GM10266 (cell line): ENCODE data around the gene SMOC1.

Experiments used
- DNase-seq: peaks from one replicate; pipeline ENCODE4 v3.0.0; 2012; ENCODE audit errors: extremely low spot score
- TF ChIP-seq, protein P1 (sequence below): IDR thresholded peaks from 2 replicates; pipeline ENCODE4 v1.5.1; 2012; ENCODE audit warnings: mild to moderate bottlenecking, low read depth; ENCODE audit not compliant: control insufficient read depth, insufficient read depth; ENCODE audit errors: missing control alignments

Gene SMOC1

DNA sequence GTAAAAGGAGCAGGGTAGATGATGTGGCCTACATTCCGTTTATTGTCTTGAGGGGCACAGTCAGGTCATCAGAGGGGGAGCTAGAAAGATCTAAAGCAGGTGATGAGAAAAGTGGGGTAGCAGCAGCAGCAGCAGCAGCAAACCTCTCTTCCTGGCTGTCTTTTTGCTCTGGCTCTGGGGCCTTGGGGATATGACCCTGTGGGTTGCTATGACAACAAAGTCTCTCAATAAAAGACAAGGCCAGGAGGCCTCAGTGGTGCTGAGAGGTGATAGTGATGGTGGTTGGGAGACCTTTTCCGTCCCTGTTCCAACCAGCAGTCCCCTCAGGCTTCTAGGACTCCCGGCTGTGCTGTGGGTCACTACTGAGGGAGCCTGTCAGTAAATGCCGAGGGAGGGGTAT is 170.9 kb downstream of the SMOC1 start:
- DNase-seq = no peak
- TF ChIP-seq, protein P1, sequence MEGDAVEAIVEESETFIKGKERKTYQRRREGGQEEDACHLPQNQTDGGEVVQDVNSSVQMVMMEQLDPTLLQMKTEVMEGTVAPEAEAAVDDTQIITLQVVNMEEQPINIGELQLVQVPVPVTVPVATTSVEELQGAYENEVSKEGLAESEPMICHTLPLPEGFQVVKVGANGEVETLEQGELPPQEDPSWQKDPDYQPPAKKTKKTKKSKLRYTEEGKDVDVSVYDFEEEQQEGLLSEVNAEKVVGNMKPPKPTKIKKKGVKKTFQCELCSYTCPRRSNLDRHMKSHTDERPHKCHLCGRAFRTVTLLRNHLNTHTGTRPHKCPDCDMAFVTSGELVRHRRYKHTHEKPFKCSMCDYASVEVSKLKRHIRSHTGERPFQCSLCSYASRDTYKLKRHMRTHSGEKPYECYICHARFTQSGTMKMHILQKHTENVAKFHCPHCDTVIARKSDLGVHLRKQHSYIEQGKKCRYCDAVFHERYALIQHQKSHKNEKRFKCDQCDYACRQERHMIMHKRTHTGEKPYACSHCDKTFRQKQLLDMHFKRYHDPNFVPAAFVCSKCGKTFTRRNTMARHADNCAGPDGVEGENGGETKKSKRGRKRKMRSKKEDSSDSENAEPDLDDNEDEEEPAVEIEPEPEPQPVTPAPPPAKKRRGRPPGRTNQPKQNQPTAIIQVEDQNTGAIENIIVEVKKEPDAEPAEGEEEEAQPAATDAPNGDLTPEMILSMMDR = no peak

DNA sequence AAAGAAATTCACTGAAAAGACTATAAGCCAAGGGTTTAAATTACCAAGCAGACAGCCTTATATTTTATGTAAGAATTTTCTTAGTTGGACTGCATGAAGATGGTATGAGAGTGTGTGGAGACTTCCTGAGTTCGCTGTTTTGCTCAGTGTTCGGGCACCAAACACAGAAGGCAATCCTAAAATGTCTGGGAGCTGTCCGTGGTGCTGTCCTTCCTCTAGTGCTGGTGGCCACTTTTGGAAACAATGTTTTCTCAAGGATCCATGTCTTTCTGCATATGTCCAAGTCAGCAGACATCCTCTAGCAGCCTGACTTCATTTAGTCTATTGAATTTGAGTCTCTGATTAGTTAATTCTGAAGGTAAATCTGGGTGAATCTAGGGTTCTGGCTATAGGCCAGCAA is 173.8 kb downstream of the SMOC1 start:
- TF ChIP-seq, protein P1 = no peak
- DNase-seq = no peak

DNA sequence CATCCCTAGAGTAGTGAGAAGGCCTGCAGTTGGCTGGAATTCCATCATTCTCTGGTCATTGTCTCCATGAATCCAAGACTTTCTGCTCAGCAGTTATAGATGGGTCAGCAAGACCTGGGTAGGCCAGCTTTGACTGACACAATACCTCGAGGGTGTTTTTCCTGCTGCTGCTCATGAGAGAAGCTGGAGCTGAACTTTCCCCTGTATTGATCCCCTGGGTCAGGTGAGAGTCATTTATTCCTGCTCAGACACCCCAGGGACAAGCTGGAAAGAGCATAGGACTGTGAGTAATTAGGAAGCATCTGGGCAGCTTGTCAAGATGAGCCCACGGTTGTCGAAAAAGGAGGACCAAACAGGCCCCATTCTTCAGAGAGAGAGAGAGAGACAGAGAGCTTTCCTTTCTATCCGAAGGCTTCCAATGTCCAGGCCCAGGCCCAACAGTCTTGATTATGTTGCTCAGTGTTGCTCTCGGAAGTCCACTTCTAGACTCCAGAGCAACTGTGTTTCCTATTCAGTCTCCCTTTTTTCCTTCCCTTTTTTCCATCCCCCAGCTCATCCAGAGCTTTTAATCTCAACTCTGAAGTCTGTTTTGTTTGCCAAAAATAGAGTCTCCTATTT is 178.4 kb downstream of the SMOC1 start:
- no peak for DNase-seq
- TF ChIP-seq, protein P1 = no peak

DNA sequence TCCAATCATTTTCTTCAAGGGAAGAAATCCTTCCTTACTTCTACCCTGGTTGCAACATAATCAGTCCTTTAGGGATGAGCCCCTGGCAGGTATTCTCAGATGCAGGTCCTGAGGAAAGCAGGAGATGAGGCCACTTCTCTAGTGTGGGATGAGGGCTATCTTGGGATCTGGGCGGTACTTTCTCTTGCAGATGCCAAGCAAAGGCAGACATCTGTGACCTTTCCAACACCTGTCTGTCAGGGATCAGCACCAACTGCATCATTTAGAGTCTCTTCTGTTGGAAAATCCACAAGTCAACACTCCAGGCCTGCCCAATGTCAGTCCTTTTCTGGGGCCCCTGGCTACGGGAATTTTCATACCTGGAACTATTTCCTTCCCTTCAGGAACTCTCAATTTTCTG is 180.3 kb downstream of the SMOC1 start:
- no peak for DNase-seq
- TF ChIP-seq, protein P1 = no peak

DNA sequence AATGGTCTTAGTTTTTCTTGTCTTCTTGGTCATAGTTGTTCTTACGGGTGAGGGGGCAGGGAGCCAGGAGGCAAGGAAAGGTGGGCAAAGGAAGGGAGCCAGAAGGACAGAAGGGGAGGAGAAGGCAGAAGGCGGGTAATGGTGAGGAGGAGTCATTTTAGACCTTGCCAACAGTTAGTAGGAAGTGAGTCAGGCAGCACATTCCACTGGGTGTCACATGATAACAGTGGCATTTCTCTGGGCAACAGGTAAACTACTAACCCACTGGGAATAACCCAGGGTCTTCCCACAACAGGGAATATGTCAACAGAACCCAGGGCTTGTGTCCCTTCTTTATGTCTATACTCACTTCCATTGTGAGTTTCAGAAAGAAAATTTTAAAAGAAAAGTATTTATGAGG is 181.9 kb downstream of the SMOC1 start:
- no peak for DNase-seq
- TF ChIP-seq, protein P1 = no peak

DNA sequence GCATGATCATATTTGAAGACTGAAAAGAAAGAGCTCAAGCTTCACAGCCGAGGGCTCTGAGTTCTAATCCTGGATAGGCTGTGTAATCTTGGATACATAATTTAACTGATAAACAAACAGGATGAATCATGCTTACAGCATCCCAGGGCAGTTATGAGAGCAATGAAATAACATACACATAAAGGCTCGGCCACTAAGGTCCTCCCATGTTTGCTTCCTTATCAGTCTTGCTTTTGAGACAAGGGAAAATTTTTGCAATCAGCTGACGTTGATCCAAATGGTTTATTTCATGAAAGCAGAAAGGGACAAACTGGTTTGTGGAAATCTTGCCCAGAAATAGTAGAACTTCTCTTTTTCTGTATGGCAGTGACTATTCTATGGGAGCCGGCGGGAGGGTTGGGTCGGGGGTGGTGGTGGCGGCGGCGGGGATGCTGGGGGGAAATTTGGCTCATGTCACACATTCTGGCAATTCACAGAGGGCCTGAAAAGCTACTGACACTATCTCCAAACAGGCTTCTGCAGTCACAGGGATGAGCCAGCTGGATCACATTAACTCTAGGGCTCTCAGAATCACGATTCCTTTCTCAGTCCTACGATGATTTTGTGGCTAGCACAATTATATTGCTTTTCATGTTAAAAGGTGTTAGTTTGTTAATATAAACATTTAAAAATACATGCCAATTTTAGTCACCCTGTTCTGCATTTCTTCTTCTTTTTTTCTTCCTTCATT is 185.1 kb downstream of the SMOC1 start:
- TF ChIP-seq, protein P1 = no peak
- no peak for DNase-seq

DNA sequence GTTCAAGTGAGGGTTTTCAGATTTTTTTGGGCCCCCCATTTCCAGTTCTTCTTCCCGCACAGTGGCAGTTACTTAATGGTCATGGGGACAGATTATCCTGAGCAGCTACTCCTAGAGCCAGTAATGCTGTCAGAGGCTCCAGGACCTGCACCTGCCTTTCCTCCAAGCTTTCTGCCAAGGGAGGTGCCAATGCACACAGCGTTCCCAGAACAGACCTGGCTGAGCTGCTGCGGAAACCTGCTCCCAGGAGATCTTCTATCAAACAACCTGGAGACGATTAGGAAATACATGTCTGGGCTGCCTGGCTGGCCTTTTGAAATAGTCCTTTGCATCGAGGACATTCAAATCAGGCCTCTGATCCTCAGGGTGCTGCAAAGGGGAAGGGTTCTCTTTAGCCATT is 188.6 kb downstream of the SMOC1 start:
- DNase-seq = no peak
- TF ChIP-seq, protein P1 = no peak
